ENCODE results near the gene MEX3D.

Gene MEX3D

DNA sequence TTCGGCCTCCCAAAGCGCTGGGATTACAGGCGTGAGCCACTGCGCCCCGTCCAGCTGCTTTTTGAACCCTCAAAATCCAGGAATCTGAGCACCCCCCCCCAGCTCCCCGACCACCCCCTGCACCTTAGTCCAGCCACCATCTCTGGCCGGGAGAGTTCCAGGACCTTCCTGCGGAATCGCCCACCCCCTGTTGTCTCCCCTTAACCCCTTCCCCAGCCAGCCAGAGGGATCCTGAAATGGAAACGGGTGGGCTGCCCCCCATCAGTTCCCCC is 25.3 kb upstream of the MEX3D start:
- DNase-seq (ENCODE audit: low read depth): no peak

GRCh38 chr19:1592755-1593500 is 24.8 kb upstream of the MEX3D start, which contains the start of gene MBD3:
TSS of gene MBD3 (minus strand) at chr19:1592865. CDS start at chr19:1592631, 234 bp downstream.
- DNase-seq (ENCODE audit: low read depth): peak; percentile 82

GRCh38 chr19:1592024-1592754 is 24.1 kb upstream of the MEX3D start:
- peak; percentile 74 for DNase-seq (ENCODE audit: low read depth)

- DNase-seq (ENCODE audit: low read depth): no peak
Observed at GRCh38 chr19:1591421-1592023, 23.4 kb upstream of the MEX3D start.

DNA sequence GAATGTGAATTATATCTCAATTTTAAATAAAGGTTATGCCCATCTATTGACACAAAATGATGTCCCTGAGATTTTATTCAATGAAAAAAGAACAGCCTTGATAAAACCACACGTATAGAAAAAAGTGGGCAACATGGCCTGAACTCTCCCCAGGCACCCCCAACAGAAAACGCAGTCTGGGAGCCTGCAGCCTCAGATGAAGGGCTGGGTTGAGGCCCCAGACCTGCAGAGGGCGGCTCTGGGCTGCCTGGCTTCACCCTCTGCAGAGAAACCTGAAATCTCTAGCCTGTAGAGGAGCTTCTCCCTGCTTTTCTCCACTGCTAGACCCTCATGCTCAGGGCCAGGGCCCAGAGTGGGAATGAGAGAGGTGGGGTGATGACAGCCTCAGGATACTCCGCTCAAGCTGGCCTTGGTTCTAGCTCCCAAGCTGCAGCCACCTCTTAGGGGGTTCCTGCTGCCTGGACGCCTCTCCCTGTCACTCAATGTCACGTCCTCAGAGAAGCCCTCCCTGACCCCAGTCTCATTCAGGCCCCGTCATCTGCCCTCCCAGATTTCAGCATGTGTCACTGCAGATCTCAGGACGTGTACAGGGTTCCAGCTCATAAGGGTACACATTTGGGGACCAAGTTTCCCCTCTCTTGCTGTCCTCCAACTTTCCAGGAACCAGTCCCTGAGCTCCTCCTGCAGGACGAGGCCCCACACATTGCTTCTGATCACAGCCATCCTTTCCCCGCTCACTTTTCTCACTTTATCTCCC is 22.7 kb upstream of the MEX3D start:
- DNase-seq (ENCODE audit: low read depth): peak; percentile 25

DNA sequence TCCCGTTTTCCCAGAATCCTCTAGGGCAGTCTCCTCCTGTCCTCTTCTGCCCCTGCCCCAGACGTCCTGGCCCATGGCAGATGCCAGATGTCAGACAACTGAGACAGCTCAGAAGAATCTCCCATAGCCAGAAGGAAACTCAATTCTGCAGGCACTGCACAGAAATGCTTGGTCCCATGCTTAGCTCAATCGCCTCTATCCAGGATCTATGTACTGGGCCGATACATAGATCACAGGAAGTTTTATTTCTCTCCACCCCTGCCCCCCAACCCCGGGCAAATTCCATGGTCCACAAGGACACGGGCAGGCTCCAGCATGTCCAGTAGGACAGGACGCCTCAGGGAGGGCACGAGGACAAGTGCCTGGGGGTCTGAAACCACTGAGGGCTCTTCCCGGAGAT is 19.7 kb upstream of the MEX3D start:
- no peak for DNase-seq (ENCODE audit: low read depth)

DNA sequence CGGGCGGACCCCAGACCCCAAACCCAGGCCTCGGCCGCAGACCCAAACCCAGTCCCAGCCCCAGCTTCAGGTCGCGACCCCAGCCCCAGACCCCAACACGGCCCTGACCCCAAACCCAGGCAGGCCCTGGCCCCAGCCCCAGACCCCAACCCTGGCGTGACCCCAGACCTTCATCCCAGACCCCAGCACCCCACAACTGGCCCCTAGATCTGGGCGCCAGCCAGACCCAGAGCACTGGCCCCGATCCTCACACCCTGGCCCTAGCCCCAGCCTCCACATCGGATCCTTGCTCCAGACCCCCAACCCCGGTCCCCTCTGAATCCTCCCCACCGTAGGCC is 17.1 kb upstream of the MEX3D start:
- no peak for DNase-seq (ENCODE audit: low read depth)

DNA sequence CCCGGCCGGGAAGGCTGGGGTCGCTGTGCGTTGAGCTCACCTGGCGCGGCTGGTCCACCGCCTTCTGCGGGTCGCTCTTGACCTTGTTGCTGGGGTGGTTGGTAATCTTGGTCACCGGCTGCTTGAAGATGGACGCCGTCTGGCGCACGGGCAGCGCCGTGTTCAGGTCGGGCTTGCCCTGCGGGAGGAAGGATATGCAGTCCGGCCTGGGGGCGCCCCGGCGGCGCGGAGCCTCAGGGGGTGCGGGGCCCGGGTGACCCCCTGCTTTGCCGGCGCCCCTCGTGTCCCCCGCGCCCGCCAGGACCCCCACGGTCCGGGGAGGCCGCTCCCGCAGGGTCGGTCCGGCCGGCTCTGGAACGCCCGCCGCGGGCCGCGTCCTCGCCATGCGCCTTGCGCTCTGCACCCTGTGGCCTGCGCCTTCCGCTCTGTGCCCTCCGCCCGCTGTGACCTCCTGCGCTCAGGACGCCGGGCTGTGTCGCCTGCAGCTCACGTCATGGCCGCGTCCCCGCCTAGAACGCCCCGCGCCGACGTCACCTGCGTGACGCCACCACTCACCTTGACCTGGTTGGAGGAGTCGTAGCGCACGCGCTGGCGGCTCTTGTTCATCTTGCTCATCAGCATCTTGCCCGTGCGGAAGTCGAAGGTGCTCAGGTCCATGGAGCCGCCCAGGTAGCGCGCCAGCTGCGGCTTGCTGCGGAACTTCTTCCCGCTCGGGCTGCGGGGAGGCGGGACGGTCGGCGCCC is 16.5 kb upstream of the MEX3D start:
- no peak for DNase-seq (ENCODE audit: low read depth)

DNA sequence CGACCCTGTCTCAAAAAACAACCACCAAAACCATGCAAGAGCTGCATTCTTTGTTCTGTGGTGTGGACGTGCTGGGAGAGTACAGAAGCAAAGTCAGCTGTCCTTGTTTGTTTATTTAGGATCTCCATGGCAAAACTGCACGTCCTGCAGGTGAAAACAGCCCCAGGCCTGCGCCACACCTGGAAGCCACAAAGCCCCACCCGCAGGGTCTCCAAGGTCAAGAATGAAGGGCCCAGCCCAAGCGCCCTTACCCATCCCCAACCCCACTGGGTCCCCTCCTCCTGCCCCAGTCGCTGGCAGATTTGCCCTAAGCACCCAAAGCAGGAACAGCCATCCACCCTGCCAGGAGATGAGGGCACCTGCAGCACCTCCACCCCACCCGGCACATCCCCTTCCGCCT is 14.1 kb upstream of the MEX3D start:
- DNase-seq (ENCODE audit: low read depth): no peak

DNA sequence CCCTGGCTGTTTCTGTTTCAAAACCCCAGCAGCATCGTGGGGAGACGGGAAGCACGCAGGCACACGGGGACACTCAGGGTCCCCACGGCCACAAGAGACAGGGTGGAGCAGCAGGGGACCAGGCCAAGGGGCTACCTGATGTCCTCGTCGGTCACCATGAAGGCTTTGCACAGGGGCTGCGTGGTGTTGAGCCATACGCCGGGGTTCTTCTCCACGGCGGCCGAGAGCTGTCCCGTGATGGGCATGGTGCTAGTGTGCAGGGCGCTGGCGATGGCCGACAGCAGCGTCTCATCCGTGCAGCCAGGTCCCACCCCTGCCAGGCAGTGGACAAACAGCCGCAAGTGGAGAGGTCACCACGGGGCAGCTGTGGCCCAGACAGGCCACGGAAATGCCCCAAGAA is 12.8 kb upstream of the MEX3D start:
- DNase-seq (ENCODE audit: low read depth): no peak

DNA sequence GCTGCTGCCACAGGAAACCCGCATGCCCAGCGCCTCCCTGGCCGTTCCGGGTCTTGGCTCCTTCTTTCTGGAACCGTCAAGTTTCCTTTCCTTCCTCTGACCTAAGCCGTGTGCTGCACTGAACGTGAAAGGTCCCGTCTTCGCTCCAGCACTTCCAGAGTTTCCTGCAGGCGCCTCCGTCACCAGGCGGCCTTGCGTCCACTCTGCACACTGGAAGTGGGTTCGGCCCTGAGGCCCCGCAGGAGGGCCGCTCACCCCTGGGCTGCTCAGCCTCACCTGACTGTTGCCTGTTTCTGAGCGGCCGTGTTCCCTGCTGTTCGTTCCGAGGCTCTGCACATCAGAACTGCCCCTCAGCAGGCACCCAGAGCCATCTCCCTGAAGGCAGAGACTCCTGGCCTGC is 12.3 kb upstream of the MEX3D start:
- DNase-seq (ENCODE audit: low read depth): no peak

DNA sequence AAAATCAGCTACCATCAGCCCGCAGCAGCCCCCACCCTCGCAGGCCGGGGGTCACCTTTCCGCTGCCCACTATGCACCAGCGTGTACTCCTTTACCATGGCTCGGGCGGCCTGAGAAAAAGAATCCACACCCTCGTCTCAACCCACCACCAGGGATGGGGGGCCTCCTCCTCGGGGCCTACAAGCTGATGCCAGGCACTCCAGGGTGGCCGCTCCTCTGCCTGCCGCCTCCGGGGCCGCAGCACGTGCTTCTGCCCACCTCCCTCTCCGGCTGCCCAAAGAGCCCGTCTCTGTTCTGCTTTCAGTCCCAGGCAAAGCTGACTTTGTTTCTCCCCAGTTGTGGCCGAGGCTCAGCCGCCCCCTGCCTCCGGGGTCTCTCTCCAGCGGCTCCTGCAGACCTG is 11.1 kb upstream of the MEX3D start:
- DNase-seq (ENCODE audit: low read depth): no peak

DNA sequence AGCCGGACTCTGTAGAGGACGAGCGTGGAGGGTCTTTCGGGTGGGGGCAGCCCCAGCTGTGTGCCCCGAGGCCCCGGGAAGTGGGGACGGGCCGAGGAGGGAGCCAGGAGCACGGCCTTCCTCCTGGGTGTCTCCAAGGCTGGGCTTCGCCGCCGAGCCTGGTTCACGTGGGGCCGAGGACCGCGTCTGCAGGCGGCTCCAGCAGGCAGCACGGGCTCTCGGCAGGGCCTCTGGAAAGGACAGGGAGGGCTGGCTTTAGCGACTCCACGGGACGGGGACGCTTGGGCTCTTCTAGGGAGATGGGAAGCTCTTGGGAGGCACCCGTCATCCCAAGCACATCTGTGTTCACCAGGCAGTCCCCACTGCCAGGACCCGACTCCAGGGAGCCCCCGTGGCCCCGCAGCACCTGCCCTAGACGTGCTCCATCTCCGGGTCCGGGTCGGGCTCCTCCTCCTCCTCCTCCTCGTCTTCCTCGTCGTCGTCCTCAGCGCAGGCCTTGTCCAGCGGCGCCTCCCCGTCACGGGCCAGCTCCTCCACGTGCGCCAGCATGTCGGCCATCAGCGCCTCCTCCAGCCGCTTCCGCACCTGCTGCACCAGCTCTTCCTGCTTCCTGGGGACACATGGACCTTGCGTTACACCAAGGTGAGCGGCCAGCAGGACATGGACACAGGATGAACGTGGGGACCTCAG is 9.9 kb upstream of the MEX3D start:
- no peak for DNase-seq (ENCODE audit: low read depth)

GRCh38 chr19:1577090-1577928 is 9.2 kb upstream of the MEX3D start:
- no peak for DNase-seq (ENCODE audit: low read depth)

DNA sequence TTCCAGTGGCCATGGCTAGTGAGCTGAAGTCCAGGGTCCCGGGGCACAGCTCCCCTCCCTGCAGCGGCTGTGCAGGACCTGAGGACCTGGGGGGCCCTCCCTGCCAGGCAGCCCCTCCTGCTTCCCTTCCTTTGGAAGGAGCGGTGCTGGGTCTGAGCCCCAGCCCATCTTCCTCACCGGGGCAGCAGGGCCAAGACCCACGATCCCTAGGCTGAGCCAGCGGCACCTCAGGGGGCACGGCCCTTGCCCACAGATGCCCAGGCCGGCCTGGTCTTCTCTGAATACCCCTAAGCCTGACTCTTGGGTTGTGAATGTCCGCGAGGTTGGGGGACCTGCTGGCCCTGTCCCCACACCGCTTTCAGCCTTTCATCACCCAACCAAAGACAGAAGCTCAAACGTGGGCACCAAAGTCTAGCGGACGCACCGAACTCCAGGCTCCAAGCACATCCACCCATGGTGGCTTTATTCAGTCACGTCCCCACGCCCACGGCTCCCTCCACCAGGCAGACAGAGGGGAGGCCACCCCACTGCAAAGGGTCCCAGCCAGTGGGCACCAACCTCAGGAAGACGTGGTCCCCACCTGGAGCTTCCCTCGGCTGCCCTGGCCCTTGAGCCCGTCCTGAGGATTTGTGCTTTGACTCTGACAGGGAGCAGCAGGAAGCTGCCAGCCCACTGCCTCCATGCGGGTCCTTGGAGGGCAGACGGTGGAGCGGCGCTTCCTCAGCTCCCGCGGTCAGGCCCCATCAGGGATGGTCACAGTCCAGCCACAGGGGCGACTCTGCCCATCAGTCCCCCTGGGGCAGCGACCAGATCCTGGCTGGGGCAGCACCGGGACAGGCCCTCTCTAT is 8.3 kb upstream of the MEX3D start:
- DNase-seq (ENCODE audit: low read depth): no peak

GRCh38 chr19:1575323-1576241 is 7.5 kb upstream of the MEX3D start:
- no peak for DNase-seq (ENCODE audit: low read depth)

DNA sequence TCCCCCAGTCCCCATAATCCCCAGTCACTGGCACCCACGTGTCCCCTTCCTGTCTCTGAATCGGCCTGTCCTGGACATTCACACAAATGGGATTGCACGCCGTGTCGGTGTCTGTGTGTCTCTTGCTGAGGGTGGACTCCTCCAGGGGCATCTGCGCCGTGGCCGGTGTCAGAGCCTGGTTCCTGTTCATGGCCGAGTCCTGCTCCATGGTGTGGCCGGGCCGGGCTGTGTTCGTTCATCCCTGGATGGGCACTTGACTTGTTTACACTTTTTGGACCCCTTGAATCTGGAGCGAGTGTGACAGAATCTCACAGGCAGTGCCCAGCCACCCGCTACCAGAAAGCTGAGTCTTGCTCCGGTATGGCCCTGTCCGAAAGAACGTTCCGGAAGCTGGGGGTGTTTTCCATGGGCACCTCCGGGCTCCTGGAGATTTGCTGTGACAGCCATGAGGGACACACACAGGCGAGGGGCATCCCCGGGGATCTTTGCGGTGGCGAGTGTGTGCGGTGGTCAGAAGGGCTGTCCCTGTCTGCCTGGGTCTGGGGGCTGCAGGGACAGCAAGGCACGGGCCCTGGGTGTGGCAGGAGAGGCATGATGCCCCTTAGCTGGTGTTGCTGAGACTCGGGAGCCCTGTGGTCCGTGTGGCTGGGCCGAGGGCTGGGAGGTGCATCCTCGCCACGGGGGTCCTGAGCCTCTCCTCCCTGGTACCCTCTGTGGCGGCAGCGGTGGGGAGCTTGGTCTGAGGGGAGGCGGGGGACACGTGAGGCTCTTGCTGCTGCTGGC is 6.4 kb upstream of the MEX3D start:
- DNase-seq (ENCODE audit: low read depth): no peak

DNA sequence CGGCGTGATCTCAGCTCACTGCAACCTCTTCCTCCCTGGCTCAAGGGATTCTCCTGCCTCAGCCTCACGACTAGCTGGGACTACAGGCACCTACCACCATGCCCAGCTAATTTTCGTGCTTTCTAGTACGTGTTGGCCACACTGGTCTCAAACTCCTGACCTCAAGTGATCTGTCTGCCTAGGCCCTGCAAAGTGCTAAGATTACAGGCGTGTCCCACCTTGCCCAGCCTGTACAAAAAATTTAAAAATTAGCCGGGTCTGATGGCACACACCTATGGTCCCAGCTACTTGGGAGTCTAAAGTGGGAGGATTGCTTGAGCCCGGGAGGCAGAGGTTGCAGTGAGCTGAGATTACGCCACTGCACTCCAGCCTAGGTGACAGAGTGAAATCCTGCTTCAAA is 4.7 kb upstream of the MEX3D start:
- DNase-seq (ENCODE audit: low read depth): no peak

Measured in activated T-cell treated with anti-CD3 and anti-CD28 coated beads for 24 hours (primary cell).